Uterus (tissue), 2 donors: ENCODE data around the gene ADSS1.

Experiments
- POLR2A ChIP-seq, 2 donors: fragments of 450-650 bp; IDR thresholded peaks; one replicate each; pipeline ENCODE4 v1.6.1; 2016; ENCODE audit warnings: antibody characterized with exemption in 2 of 2, mild to moderate bottlenecking in 1 of 2, moderate library complexity in 1 of 2
- TF ChIP-seq, protein P1 (sequence below), 4 experiments: fragments of 200-600 bp in 2 of 4; fragments of 450-650 bp in 2 of 4; sonication (generic) in 2 of 4; IDR thresholded peaks; one replicate each; pipeline ENCODE4 v1.5.1; 2016 to 2019; ENCODE audit warnings: antibody characterized with exemption in 4 of 4, mild to moderate bottlenecking in 2 of 4, moderate library complexity in 1 of 4

DNA sequence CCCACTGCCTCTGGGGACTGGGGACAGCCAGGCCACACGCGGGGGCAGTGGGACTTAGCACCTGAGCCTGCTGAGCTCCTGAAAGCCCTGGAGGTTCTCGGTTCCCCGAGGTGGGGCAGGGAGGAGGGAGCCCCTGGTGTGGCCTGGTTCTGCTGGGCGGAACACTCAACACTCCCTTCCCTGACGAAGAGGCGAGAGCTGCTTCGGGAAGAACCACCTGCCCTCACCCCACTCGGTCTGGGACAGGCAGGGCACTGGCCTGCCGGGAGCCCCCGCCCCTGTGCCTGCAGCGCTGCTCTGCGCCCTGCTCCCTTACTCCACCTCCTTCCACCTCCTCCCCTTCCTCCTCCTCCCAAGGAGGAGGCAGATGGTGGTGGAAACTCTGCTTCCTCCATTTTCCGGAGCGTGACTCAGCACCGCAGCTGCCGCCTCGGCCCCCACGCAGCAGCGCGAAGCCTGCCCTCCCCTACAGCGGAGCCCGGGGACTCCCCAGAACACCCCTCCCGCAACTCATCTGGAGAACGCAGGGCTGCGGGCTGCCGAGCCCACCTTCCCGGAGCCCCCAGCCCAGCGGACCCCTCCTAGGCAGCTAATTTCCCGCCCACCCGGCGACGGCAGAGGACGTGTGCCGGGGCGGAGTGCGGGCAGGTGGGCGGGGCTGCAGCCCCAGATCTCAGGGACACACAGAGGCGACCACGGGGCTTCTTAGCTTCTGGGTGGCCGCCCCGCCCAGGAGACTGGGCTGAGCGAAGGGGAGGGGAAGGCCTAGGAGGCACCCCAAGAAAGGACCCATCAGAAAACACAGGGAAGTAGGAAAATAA lies 46.3 kb upstream of the ADSS1 start:
- TF ChIP-seq, protein P1, sequence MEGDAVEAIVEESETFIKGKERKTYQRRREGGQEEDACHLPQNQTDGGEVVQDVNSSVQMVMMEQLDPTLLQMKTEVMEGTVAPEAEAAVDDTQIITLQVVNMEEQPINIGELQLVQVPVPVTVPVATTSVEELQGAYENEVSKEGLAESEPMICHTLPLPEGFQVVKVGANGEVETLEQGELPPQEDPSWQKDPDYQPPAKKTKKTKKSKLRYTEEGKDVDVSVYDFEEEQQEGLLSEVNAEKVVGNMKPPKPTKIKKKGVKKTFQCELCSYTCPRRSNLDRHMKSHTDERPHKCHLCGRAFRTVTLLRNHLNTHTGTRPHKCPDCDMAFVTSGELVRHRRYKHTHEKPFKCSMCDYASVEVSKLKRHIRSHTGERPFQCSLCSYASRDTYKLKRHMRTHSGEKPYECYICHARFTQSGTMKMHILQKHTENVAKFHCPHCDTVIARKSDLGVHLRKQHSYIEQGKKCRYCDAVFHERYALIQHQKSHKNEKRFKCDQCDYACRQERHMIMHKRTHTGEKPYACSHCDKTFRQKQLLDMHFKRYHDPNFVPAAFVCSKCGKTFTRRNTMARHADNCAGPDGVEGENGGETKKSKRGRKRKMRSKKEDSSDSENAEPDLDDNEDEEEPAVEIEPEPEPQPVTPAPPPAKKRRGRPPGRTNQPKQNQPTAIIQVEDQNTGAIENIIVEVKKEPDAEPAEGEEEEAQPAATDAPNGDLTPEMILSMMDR (IDR thresholded peaks at IDR 0.05), result no peak
- peak; percentile 73 to 77 for TF ChIP-seq POLR2A (IDR thresholded peaks at IDR 0.05)
